K562 (cell line): ENCODE measurements around the gene A4GNT. TPM values are rescaled to one million over a fixed set of nuclear protein-coding genes. Genes with fewer than 3 reads are reported as not detected.
A peak's percentile ranks its signal among the peaks of the same experiment; 100 is the strongest.

Source experiments
- EGR1 ChIP-seq: fragments of 450-650 bp; conservative IDR thresholded peaks from 2 replicates; pipeline ENCODE4 v1.6.1; 2017; ENCODE audit warnings: mild to moderate bottlenecking
- FOXJ2 ChIP-seq: fragments of 200-800 bp; sonication (Bioruptor generic); IDR thresholded peaks from 2 replicates; pipeline ENCODE4 v1.6.1; 2016; ENCODE audit warnings: missing genetic modification characterization, missing compliant biosample characterization
- JUND ChIP-seq, 2 experiments: IDR thresholded peaks; 2 replicates in 1 of 2; 3 replicates in 1 of 2; pipeline ENCODE4 v1.6.1; 2011; ENCODE audit warnings: borderline replicate concordance in 2 of 2, low read depth in 2 of 2, low read length in 2 of 2, improper control_type of control experiment in 1 of 2, missing biosample characterization in 1 of 2, missing genetic modification characterization in 1 of 2, missing genetic modification reagents in 1 of 2
- MAFK ChIP-seq: IDR thresholded peaks from 2 replicates; pipeline ENCODE4 v1.6.1; 2011; ENCODE audit warnings: low read length, improper control_type of control experiment
- PPARD ChIP-seq: fragments of 250-450 bp; sonication (Bioruptor Pico); IDR thresholded peaks from 2 replicates; pipeline ENCODE4 v1.8.0; 2022; ENCODE audit warnings: inconsistent platforms, mild to moderate bottlenecking, moderate library complexity
- SIN3B ChIP-seq: fragments of 450-650 bp; IDR thresholded peaks from 2 replicates; pipeline ENCODE4 v1.6.1; 2017; ENCODE audit warnings: low read depth, mild to moderate bottlenecking, moderate library complexity
- SP2 ChIP-seq: IDR thresholded peaks from 2 replicates; pipeline ENCODE4 v1.6.1; 2011; ENCODE audit warnings: mild to moderate bottlenecking, low read depth, low read length, moderate library complexity; ENCODE audit not compliant: poor library complexity, severe bottlenecking; ENCODE audit errors: extremely low read depth
- TAF1 ChIP-seq: IDR thresholded peaks from 2 replicates; pipeline ENCODE4 v1.6.1; 2011; ENCODE audit warnings: mild to moderate bottlenecking, low read length, moderate library complexity; ENCODE audit not compliant: insufficient read depth, control insufficient read depth, severe bottlenecking; ENCODE audit errors: extremely low read depth
- XRCC4 ChIP-seq: IDR thresholded peaks from one replicate; pipeline ENCODE4 v1.6.1; 2011; ENCODE audit not compliant: insufficient read depth, insufficient read length; ENCODE audit errors: extremely low read depth
- ZNF143 ChIP-seq: sonication (generic); formaldehyde crosslinking; IDR thresholded peaks from 2 replicates; pipeline ENCODE4 v1.9.0; 2022; ENCODE audit warnings: mild to moderate bottlenecking, missing genetic modification reagents
- ZNF395 ChIP-seq: fragments of 200-800 bp; sonication (Bioruptor generic); IDR thresholded peaks from 2 replicates; pipeline ENCODE4 v1.6.1; 2017; ENCODE audit warnings: missing genetic modification characterization, missing compliant biosample characterization
- ZNF699 ChIP-seq: fragments of 250-450 bp; sonication (Bioruptor Pico); IDR thresholded peaks from 2 replicates; pipeline ENCODE4 v1.8.0; 2021; ENCODE audit warnings: mild to moderate bottlenecking, moderate library complexity; ENCODE audit not compliant: insufficient replicate concordance
- ZNF785 ChIP-seq: fragments of 250-450 bp; sonication (Bioruptor Pico); IDR thresholded peaks from 2 replicates; pipeline ENCODE4 v1.4.0; 2020; ENCODE audit warnings: mild to moderate bottlenecking
- polyA plus RNA-seq, 8 experiments: library from polyadenylated mRNA; depleted of rRNA in 4 of 8; stranded (reverse) in 5 of 8; unstranded in 3 of 8; fragments of >200 nt; fragmentation: Nextera tagmentation in 2 of 8; fragmentation: Illumina TruSeq in 1 of 8; extraction: Ambion mirVana in 2 of 8; extraction: Trizol in 1 of 8; gene quantifications; 2 replicates each; pipeline versions ENCODE4 v1.2.1 to v1.2.3, GENCODE V29; 2011 to 2014; ENCODE audit warnings: inconsistent platforms in 1 of 8, missing spikeins in 1 of 8
- total RNA-seq, 7 experiments: library from RNA; depleted of rRNA in 6 of 7; stranded (reverse); fragments of >200 nt in 6 of 7; fragmentation: Illumina TruSeq in 2 of 7; extraction: Trizol in 2 of 7; gene quantifications; 2 replicates each; pipeline versions ENCODE4 v1.2.1 to v1.2.3, GENCODE V29; 2011 to 2021; ENCODE audit warnings: low replicate concordance in 1 of 7
- TF ChIP-seq, protein P1 (sequence below): fragments of 250-450 bp; sonication (Bioruptor Pico); IDR thresholded peaks from 2 replicates; pipeline ENCODE4 v1.4.0; 2020
- TF ChIP-seq, protein P2 (sequence below), 2 experiments: fragments of 250-450 bp in 1 of 2; fragments of 450-650 bp in 1 of 2; sonication (Bioruptor Pico) in 1 of 2; IDR thresholded peaks; 2 replicates each; pipeline versions ENCODE4 v1.6.1 to v1.8.0; 2016 to 2021; ENCODE audit warnings: mild to moderate bottlenecking in 2 of 2, moderate library complexity in 2 of 2, missing compliant biosample characterization in 1 of 2, missing genetic modification characterization in 1 of 2
- TF ChIP-seq, protein P3 (sequence below): fragments of 450-650 bp; formaldehyde crosslinking; conservative IDR thresholded peaks from 2 replicates; pipeline ENCODE4 v1.4.0; 2022; ENCODE audit warnings: mild to moderate bottlenecking, missing genetic modification characterization

A4GNT gene
- total and polyA plus RNA-seq, 9 of the 15 experiments (the other 6 are each of a cell fraction or from before 2014, with no cell fraction given) = not detected

GRCh38 chr3:138114988-138115971, 16.9 kb downstream of the A4GNT start, which contains the start of gene DZIP1L (continued):
- TF ChIP-seq, protein P1, sequence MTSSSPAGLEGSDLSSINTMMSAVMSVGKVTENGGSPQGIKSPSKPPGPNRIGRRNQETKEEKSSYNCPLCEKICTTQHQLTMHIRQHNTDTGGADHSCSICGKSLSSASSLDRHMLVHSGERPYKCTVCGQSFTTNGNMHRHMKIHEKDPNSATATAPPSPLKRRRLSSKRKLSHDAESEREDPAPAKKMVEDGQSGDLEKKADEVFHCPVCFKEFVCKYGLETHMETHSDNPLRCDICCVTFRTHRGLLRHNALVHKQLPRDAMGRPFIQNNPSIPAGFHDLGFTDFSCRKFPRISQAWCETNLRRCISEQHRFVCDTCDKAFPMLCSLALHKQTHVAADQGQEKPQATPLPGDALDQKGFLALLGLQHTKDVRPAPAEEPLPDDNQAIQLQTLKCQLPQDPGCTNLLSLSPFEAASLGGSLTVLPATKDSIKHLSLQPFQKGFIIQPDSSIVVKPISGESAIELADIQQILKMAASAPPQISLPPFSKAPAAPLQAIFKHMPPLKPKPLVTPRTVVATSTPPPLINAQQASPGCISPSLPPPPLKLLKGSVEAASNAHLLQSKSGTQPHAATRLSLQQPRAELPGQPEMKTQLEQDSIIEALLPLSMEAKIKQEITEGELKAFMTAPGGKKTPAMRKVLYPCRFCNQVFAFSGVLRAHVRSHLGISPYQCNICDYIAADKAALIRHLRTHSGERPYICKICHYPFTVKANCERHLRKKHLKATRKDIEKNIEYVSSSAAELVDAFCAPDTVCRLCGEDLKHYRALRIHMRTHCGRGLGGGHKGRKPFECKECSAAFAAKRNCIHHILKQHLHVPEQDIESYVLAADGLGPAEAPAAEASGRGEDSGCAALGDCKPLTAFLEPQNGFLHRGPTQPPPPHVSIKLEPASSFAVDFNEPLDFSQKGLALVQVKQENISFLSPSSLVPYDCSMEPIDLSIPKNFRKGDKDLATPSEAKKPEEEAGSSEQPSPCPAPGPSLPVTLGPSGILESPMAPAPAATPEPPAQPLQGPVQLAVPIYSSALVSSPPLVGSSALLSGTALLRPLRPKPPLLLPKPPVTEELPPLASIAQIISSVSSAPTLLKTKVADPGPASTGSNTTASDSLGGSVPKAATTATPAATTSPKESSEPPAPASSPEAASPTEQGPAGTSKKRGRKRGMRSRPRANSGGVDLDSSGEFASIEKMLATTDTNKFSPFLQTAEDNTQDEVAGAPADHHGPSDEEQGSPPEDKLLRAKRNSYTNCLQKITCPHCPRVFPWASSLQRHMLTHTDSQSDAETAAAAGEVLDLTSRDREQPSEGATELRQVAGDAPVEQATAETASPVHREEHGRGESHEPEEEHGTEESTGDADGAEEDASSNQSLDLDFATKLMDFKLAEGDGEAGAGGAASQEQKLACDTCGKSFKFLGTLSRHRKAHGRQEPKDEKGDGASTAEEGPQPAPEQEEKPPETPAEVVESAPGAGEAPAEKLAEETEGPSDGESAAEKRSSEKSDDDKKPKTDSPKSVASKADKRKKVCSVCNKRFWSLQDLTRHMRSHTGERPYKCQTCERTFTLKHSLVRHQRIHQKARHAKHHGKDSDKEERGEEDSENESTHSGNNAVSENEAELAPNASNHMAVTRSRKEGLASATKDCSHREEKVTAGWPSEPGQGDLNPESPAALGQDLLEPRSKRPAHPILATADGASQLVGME = no peak
- TF ChIP-seq ZNF395 (CRISPR knock-in tag) (no peak), ZNF699 (CRISPR knock-in tag) (no peak), XRCC4 (no peak), MAFK (no peak), PPARD (no peak), JUND (IDR thresholded peaks at IDR 0.05; ENCODE audit: borderline replicate concordance, low read depth, low read length) (0 out of 2 replicates have a peak, but pooled peaks have one; percentile 11), JUND (tag; IDR thresholded peaks at IDR 0.05; ENCODE audit: borderline replicate concordance, low read depth, low read length) (no peak), EGR1 (peak; percentile 67), FOXJ2 (no peak), SIN3B (0 out of 2 replicates have a peak, but pooled peaks have one; percentile 13), SP2 (no peak), ZNF785 (CRISPR knock-in tag) (no peak), TAF1 (no peak), ZNF143 (CRISPR knock-in tag) (no peak)
- TF ChIP-seq, protein P2, sequence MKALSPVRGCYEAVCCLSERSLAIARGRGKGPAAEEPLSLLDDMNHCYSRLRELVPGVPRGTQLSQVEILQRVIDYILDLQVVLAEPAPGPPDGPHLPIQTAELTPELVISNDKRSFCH (CRISPR knock-in tag; IDR thresholded peaks at IDR 0.05) = no peak
- TF ChIP-seq, protein P2 (tag; IDR thresholded peaks at IDR 0.05) = no peak
- TF ChIP-seq, protein P3, sequence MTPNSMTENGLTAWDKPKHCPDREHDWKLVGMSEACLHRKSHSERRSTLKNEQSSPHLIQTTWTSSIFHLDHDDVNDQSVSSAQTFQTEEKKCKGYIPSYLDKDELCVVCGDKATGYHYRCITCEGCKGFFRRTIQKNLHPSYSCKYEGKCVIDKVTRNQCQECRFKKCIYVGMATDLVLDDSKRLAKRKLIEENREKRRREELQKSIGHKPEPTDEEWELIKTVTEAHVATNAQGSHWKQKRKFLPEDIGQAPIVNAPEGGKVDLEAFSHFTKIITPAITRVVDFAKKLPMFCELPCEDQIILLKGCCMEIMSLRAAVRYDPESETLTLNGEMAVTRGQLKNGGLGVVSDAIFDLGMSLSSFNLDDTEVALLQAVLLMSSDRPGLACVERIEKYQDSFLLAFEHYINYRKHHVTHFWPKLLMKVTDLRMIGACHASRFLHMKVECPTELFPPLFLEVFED (CRISPR knock-in tag) = no peak
